Erythroblast (primary cell): Measurements from ENCODE around the gene RPRML.
A peak's percentile ranks its signal among the peaks of the same experiment; 100 is the strongest.

Experiments
- DNase-seq, 2 experiments: peaks; one replicate each; lab custom pipeline; 2025; lab: John Stamatoyannopoulos, UW
- GATA1 ChIP-seq: IDR thresholded peaks from 2 replicates; pipeline ENCODE4 v1.6.1; 2011; ENCODE audit warnings: low read depth, mild to moderate bottlenecking, control low read depth, low read length, moderate library complexity
- POLR2A ChIP-seq: IDR thresholded peaks from 2 replicates; pipeline ENCODE4 v1.6.1; 2011; ENCODE audit warnings: mild to moderate bottlenecking, low read length

The RPRML gene

GRCh38 chr17:46984892-46985291 lies 5.8 kb upstream of the RPRML start:
- TF ChIP-seq POLR2A, result no peak
- no peak for TF ChIP-seq GATA1
- DNase-seq, result no peak

- DNase-seq, result no peak
- TF ChIP-seq POLR2A, result no peak
- TF ChIP-seq GATA1, result no peak
These were observed 5.3 kb upstream of the RPRML start for GRCh38 chr17:46984341-46984740.

GRCh38 chr17:46983782-46984181 lies 4.7 kb upstream of the RPRML start:
- TF ChIP-seq POLR2A (no peak), GATA1 (no peak)
- DNase-seq, result no peak

GRCh38 chr17:46982577-46982976 lies 3.5 kb upstream of the RPRML start:
- DNase-seq, result no peak

GRCh38 chr17:46978489-46979146 lies 435 bp downstream of the RPRML start:
- no peak for TF ChIP-seq GATA1
- no peak for TF ChIP-seq POLR2A

More at GRCh38 chr17:46982577-46982976, 3.5 kb upstream of the RPRML start:
- TF ChIP-seq GATA1, result no peak
- TF ChIP-seq POLR2A, result no peak

GRCh38 chr17:46977750-46978488 lies 1.1 kb downstream of the RPRML start:
- DNase-seq, result no peak
- TF ChIP-seq POLR2A (no peak), GATA1 (no peak)

More at GRCh38 chr17:46978489-46979146, 435 bp downstream of the RPRML start:
- DNase-seq, result peak in 1 of 2 experiments; percentile 22

- TF ChIP-seq POLR2A (no peak), GATA1 (no peak)
- peak; percentile 44 to 45 for DNase-seq
These were observed 1.7 kb downstream of the RPRML start for GRCh38 chr17:46977348-46977747.

- peak; percentile 42 to 66 for DNase-seq
- TF ChIP-seq GATA1, result no peak
- TF ChIP-seq POLR2A, result no peak
These were observed 2.3 kb downstream of the RPRML start for GRCh38 chr17:46976626-46977270.

- TF ChIP-seq POLR2A, result no peak
- no peak for TF ChIP-seq GATA1
- DNase-seq, result no peak
These were observed 3.8 kb downstream of the RPRML start for GRCh38 chr17:46975287-46975686.

- TF ChIP-seq GATA1 (no peak), POLR2A (no peak)
These were observed 5.0 kb downstream of the RPRML start for GRCh38 chr17:46974086-46974485.

GRCh38 chr17:46972346-46972745 lies 6.7 kb downstream of the RPRML start:
- TF ChIP-seq POLR2A (no peak), GATA1 (no peak)
- DNase-seq, result no peak

More at GRCh38 chr17:46974086-46974485, 5.0 kb downstream of the RPRML start:
- DNase-seq, result no peak

GRCh38 chr17:46971647-46972300 lies 7.3 kb downstream of the RPRML start:
- no peak for DNase-seq
- TF ChIP-seq POLR2A (no peak), GATA1 (no peak)

- no peak for DNase-seq
- TF ChIP-seq GATA1 (no peak), POLR2A (no peak)
These were observed 10.2 kb downstream of the RPRML start for GRCh38 chr17:46968896-46969295.
